HuH-7 (cell line): ENCODE results near the gene MMP23B.
A peak's percentile ranks its signal among the peaks of the same experiment; 100 is the strongest.
"Not testable (repeated sequence)": the region's sequence is repeated elsewhere in the genome, so short reads cannot be mapped to it uniquely, and the experiment has no call there.

Experiments
- DNase-seq: peaks from one replicate; pipeline ENCODE4 v3.0.0; 2011; ENCODE audit warnings: low spot score

MMP23B gene

GRCh38 chr1:1630965-1631781, 800 bp upstream of the MMP23B start:
- DNase-seq, result no peak

- DNase-seq, result not testable (repeated sequence)
Observed at GRCh38 chr1:1633409-1633808, 1.4 kb downstream of the MMP23B start.

- not testable (repeated sequence) for DNase-seq
Observed at GRCh38 chr1:1634613-1635012, 2.6 kb downstream of the MMP23B start.

- DNase-seq, result not testable (repeated sequence)
Observed at GRCh38 chr1:1636621-1637478, 4.9 kb downstream of the MMP23B start.

- not testable (repeated sequence) for DNase-seq
Observed at GRCh38 chr1:1637479-1637875, 5.5 kb downstream of the MMP23B start.

- DNase-seq, result not testable (repeated sequence)
Observed at GRCh38 chr1:1638528-1638927, 6.6 kb downstream of the MMP23B start.

- DNase-seq, result not testable (repeated sequence)
Observed at GRCh38 chr1:1639368-1639767, 7.4 kb downstream of the MMP23B start.

GRCh38 chr1:1640081-1640480, 8.1 kb downstream of the MMP23B start:
- not testable (repeated sequence) for DNase-seq

- DNase-seq, result not testable (repeated sequence)
Observed at GRCh38 chr1:1640711-1641461, 8.9 kb downstream of the MMP23B start.

- DNase-seq, result not testable (repeated sequence)
Observed at GRCh38 chr1:1646326-1646725, 14.4 kb downstream of the MMP23B start.

- not testable (repeated sequence) for DNase-seq
Observed at GRCh38 chr1:1647567-1648241, 15.7 kb downstream of the MMP23B start.

GRCh38 chr1:1648265-1648664, 16.3 kb downstream of the MMP23B start:
- DNase-seq, result not testable (repeated sequence)

GRCh38 chr1:1658583-1659549, 26.9 kb downstream of the MMP23B start, which contains the start of gene CDK11B:
Gene CDK11B, minus strand, starts transcription at chr1:1659004. Its CDS starts 1,519 bp downstream, at chr1:1657485.
- DNase-seq, result peak; percentile 84

- DNase-seq, result not testable (repeated sequence)
Observed at GRCh38 chr1:1662392-1662791, 30.4 kb downstream of the MMP23B start.

- DNase-seq, result not testable (repeated sequence)
Observed at GRCh38 chr1:1662830-1663560, 31.0 kb downstream of the MMP23B start.

GRCh38 chr1:1664318-1664717, 32.3 kb downstream of the MMP23B start:
- DNase-seq, result not testable (repeated sequence)

GRCh38 chr1:1664941-1665814, 33.2 kb downstream of the MMP23B start:
- DNase-seq, result no peak

- DNase-seq, result peak; percentile 63
Observed at GRCh38 chr1:1665815-1666251, 33.9 kb downstream of the MMP23B start.
